ENCODE results near the gene BTAF1. TPM values are rescaled to one million over a fixed set of nuclear protein-coding genes. Genes with fewer than 3 reads are reported as not detected.

The BTAF1 gene
- total RNA-seq, 1 experiment from 2014 or later: 25.9 TPM

DNA sequence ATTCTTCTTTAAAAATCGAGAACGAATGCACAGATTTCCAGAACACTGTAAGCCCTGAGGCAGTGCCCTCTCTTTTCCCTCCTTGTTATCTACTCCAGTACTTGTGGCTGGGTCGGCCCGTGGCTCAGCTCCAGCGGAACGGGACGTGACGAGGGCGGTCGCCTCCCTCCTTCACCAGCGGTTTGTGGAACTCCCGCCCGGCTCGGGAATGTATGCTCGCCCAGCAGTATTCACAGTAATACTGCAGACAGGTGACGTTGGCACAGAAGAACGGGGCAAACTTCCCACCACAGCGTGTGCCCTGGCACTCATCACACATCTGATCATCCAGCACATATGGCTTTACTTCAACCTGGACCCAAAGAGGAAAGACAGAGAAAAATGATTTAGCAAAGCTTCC lies 128.5 kb downstream of the BTAF1 start:
- DNase-seq (ENCODE audit: low spot score): no peak

DNA sequence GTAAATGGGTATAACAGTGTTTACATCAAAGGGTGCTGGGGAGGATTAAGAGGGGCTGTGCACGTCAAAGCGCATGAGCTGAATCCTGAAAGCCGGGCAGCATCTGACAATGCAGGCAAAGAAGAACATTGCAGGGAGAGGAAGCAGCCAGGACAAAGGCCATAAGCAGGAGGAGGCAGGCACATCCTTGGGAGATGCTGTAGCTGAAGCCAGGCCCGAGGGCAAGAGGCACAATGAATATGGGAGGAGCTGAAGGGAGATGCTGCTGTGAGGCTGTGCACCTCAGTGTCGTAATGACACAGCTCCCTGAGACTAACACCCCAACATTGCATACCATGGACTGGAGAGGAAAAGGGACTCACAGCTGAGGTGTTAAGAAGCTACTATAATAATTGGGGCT lies 129.2 kb downstream of the BTAF1 start:
- DNase-seq (ENCODE audit: low spot score): no peak

DNA sequence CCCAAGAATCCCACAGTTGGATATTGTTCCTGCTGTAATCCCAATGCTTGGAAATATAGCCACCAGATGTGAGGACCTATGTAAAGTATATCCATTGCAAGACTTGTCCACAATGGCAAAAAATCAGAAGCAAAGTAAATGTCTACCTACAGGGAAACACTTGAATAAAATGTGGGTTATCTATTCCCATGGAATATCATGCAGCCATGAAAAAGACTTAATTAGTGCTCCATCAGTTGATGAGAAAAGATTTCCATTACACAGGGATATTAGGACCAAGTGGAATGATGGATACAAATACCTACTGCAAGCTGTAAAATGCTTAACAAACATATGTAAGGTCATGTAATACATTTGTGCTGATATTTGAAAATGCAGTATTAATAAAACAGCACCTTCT lies 131.2 kb downstream of the BTAF1 start:
- DNase-seq (ENCODE audit: low spot score): no peak

DNA sequence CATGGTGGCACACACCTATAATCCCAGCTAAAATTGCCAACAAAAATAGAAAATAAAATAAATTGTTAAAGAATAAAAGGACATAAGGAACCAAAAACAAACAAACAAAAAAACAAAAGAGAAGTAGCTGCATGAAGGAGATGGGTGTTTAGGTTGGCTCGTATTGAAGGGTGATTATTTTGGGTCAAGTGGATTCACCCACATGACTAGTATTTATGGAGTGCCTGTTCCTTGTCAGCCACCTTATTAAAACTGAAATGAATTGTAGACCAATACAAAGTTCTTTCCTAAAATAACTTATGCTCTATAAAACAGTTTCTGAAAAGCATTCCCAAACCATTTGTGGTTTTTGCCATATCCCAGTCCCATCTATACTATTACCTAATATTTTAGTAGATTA lies 138.7 kb downstream of the BTAF1 start:
- DNase-seq (ENCODE audit: low spot score): no peak

DNA sequence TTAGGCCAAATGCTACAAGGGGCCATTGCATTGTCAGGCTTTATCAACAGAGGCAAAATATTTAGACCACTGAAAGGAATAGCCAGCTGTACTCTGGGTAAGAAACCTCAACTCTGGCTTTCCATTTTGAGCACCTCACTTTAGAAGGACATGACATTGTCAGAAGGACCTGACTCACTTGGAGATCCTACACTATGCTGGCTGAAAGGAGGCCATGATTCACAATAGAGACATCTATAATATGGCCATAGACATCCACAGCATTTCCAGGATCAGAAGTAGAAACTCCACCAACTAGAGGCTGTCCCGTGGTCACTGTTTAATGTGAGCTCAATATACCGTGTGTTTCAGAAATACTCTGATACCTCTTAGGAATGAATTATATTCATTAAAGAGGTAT lies 140.9 kb downstream of the BTAF1 start:
- DNase-seq (ENCODE audit: low spot score): no peak

DNA sequence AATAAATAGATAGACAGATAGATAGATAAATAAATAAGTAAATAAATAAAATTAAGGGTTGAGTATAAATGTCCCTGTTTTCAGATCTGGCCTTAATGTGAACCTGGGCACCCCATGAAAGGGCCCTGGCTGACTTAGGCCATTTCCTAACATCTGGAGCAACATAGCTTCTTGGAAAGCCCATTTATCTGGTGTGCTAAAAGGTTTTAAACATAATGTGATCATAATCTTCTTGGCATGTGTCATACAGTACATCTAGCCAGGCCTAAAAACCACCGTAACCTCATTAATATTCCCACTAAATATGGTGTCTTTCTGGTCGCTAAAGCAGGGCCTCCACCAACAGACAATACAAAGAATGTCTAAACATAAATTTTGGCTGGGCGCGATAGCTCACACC lies 142.8 kb downstream of the BTAF1 start:
- DNase-seq (ENCODE audit: low spot score): no peak

DNA sequence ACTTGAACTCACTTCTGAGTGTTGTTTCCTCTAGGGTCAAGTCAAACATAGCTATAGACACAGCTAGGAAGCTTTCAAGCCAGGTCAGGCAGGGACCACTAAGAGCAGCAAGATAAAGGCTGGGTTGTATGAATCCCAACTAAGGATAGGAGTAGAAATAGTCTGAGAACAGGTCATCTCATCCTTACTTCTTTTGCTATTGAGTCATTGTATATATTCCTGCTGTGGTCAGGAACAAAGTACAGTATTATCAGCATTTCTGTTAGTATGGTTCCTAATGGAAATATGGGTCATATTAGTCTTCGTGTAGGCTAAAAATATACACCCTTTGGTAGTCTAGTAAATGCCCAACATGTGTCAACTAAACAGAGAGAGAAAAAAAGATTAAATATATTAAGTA lies 145.3 kb downstream of the BTAF1 start:
- no peak for DNase-seq (ENCODE audit: low spot score)

DNA sequence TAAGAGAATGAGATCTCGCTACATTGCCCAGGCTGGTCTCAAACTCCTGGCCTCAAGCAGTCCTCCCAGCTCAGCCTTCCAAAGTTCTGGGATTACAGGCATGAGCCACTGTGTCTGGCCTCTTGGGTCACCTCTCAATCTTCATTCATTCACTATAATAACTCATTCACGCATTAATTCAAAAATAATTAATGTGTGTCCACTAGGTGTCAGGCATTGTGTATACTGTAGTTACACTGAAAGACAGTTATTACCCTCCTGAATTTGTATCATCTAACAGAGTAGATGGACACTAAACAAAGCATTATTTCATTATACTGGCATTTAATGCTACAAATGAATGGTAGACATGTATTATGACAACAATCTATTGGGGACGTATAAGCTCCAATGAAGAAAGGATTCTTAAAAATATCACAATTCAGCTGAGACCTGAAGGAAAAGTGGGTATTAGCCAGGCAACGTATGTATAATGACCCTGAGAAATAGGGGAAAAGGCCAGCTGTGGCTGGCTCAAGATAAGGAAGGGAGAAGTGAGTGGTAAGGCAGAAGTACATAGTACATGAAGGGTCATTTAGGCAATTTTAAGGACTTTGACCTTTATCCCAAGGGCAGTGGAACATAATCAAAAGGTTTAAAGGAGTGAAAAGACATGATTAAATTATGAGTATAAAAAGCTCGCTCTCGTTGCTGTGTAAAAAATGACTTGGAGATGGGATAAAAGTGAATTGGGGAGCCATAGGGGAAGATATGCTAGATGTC lies 150.7 kb downstream of the BTAF1 start:
- no peak for DNase-seq (ENCODE audit: low spot score)

DNA sequence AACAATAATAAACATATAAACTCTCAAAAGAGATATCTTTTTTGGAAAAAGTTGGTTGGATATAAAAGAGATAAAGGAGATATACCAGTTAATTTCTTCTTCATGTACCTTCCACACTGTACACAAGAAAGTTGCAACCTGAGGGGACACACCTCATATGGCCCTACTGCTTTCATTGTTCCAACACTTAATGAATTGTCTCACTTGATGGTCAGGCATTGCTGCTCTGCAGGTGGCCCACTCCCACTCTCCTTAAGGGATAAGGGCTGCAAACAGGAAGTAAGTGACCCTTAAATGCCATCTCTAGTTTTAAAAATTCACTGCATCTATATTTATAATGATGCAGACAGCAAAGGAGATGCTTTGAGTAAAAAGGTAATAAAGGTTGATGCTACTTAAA lies 152.3 kb downstream of the BTAF1 start:
- no peak for DNase-seq (ENCODE audit: low spot score)

DNA sequence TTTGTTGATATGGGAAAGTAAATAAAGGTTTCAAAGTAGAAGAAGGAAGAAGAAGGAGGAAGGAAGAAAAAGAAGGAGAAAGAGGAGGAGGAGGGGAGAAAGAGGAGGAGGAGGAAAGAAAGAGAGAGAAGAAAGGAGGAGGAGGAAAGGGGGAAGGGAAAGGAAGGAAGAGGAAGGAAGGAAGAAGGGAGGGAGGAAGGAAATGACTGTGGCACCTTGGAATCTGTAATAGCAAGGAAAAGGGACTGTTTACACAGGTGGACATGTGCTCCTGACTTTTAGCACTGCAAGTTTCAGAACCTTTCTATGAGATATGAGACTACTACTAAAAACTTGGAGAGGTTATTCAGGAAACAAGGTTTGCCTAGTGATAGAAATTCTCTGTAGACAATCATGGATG lies 153.2 kb downstream of the BTAF1 start:
- peak; percentile 45 for DNase-seq (ENCODE audit: low spot score)

DNA sequence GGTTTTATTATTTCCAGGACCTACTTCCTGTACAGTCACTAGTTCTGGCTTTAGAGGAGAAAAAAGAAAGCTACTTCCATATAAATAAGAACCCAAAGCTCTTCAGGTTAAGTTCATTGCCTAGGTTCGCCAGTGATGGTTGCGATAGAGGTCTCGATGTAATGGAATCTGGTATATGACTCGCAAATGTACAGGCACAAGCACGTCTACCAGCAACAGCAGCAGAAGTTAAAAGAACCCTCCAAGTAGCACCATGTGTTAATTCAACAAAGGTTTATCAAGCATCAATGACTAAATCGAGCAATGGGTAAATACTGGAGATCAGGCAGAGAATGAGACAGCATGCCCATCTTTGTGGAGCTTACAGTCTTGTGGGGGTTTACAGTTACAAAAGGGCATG lies 155.4 kb downstream of the BTAF1 start:
- no peak for DNase-seq (ENCODE audit: low spot score)

Other genes with a start within 250 kb of the BTAF1 start
- gene TNKS2, start 125.3 kb upstream of the BTAF1 start, total RNA-seq (2014; rRNA removed; shearing (Covaris generic)): 31.3 and 32.1 TPM in 2 replicates
- 0.38 TPM in 2 replicates for gene FGFBP3, start 14.3 kb upstream of the BTAF1 start, total RNA-seq (2014; rRNA removed; shearing (Covaris generic))